Inflammatory macrophage (primary cell): ENCODE results near the gene NFYC.
A peak's percentile ranks its signal among the peaks of the same experiment; 100 is the strongest.

Source experiments
- DNase-seq, 2 donors: peaks; one replicate each; pipeline ENCODE4 v3.0.0-alpha.2; 2020 to 2022

The NFYC gene

DNA sequence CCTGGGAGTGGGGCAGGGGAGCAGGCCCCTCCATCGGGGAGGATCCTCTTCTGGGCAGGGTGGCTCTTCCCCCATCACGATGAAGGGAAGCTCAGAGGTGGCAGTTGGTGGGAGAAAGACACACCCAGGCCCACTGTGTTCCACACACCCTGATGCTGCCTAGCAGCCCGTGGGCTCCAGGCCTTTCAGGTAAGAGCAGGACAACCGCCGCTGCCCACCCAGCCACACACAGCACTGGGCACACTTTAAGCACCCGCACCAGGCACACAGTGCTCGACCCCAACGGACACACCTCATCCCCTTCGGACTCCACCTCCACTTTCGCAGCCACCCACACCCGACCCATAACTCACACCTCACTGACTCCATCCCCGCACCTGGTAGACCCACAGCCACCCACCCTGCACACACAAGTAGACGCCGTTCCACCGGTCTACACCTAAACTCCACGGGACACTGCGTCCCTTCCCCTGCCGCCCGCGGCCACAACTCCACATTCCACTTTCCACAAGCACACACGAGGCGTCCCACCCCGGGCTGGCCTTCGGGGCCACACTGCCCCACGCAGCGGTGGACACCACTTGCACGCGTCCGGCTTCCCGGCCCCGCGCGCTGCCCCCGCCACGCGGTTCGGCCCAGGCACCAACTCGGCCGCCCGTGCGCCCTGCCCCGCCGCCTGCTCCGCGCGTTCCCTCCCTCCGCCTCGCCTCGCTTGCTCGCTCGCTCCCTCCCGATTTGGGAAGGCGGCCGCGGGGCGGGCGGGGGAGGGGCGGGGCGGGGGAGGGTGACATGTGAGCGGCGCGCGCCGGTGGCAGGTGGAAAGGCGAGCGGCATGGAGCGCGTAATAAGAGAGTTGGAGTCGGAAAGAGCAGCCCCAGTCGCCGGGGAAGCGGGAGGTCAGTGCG lies 91.7 kb downstream of the NFYC start, which contains the start of gene KCNQ4:
KCNQ4 (plus strand) TSS at position 787 of the 905 bp plus-strand sequence. CDS start 307 bp downstream, outside the sequence.
- DNase-seq: peak in 1 of 2 donors; percentile 15

DNA sequence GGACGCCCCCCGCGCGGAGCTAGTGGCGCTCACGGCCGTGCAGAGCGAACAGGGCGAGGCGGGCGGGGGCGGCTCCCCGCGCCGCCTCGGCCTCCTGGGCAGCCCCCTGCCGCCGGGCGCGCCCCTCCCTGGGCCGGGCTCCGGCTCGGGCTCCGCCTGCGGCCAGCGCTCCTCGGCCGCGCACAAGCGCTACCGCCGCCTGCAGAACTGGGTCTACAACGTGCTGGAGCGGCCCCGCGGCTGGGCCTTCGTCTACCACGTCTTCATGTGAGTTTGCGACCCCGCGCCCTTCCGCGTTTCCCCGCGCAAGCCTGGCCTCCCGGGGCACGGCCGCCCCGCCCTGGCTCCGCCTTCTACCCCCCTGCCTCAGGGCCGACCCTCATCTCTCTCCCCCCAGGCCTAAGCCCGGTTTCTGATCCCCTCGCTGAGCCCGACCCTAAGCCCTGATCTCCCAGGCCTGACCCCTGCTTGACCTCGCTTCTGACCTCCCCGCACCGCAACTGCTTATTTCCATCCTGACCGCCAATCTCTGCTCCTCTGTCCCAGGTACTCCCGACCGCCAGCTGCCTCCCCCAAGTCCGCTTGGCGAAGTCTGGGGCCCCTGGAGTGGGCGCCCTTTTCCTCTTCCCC lies 92.8 kb downstream of the NFYC start:
- DNase-seq: no peak

DNA sequence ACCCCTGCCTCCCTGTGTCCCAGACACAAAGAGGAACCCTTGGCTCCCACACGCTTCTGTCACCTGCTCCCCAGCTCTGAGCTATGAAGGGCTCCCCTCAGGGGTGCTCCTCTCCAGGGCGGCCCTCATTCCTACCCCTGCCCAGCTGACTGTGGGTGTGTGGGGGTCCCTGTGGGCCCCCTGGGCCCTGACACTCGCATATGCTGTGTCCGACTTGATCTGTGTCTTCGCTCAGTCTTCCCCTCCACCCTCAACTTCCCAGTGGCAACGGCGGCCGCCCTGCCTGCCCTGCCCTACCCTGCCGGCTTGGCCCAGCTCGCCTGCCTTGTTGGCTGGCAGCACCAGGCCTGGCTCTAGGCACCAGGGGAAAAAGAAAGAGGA lies 93.3 kb downstream of the NFYC start:
- DNase-seq: peak in 1 of 2 donors; percentile 27

DNA sequence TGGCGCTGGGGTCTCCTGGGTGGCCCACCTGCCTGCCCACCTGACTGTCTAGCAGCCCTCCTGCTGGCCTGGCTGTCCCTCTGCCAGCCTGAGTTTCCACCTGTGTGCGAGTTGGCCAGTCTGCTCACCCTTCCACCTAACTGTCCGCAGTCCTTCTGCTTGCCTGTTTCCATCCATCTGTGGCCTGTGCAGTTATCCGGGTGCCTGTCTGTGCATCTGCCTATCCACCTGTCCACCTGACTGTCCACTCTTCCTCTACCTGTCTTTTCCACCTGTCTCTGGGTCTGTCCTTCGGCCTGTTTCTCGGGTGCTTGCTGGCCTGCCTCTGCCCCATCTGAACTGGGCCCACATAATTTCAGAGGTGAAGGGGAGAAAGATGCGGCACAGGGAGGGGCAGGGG lies 93.9 kb downstream of the NFYC start:
- no peak for DNase-seq

DNA sequence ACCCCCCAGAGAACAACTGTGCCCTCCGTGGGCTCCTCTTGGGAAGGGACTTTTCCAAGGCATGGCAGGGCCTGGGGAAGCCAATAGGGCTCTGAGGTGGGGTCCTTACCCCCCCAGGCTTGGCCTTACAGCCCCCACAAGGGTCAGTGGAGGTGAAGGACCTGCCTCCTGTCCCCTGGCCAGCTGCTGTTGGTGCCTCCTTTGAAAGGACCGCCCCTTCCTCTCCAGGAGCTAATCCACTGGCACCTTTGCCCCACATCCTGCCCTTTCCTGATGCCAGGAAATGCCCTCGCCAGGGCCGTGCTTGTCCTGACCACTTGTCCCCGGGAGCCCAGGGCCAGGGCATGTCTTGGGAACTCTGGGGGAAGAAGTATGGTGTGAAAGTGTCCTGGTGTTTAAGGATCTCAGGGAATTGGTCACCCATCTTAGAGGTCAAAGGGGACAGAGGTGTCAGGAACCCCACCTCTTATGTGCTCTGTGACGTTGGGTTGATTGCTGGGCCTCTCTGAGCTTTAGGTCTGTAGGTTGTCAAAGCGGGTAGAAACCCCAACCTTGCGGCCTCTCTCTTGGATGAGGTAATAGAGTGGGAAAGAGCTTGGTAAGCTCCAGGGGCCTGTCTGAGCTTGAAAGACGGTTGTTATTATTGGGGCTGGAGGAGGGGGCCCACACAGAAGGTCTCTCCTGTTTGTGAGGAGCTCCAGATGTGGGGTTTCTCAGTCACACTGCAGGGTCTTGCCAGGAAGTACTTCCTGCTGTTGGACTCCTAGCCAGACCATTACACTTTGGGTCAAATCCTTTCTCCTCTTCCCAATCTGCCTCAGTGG lies 94.9 kb downstream of the NFYC start:
- DNase-seq: no peak

DNA sequence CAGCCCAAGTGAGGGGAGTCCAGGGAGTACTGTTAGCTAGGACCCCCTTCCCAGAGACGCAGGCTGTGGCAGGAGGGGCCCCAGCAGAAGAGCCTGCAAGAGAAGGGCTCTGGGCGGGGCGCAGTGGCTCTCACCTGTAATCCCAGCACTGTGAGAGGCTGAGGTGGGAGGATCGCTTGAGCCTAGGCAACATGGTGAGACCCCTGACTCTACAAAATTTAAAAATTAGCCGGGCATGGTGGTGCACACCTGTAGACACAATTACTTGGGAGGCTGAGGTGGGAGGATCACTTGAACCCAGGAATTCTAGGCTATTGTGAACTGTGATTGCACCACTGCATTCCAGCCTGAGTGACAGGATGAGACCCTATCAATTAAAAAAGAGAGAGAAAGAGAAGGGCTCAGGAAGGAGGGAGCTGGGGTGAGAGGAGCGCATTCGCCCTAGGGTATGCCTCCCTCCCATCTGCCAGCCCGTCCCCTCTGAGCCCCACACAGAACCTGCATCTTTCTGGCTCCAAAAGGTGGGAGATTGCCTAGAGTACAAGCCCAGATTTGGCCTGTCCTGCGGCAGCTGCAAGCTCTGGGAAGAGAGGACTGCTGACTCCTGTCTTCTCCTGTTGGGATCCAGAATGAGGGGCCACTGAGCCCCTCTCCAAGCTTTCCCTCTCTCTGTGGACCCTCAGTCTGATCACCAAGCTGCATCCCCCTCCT lies 95.6 kb downstream of the NFYC start:
- DNase-seq: no peak

DNA sequence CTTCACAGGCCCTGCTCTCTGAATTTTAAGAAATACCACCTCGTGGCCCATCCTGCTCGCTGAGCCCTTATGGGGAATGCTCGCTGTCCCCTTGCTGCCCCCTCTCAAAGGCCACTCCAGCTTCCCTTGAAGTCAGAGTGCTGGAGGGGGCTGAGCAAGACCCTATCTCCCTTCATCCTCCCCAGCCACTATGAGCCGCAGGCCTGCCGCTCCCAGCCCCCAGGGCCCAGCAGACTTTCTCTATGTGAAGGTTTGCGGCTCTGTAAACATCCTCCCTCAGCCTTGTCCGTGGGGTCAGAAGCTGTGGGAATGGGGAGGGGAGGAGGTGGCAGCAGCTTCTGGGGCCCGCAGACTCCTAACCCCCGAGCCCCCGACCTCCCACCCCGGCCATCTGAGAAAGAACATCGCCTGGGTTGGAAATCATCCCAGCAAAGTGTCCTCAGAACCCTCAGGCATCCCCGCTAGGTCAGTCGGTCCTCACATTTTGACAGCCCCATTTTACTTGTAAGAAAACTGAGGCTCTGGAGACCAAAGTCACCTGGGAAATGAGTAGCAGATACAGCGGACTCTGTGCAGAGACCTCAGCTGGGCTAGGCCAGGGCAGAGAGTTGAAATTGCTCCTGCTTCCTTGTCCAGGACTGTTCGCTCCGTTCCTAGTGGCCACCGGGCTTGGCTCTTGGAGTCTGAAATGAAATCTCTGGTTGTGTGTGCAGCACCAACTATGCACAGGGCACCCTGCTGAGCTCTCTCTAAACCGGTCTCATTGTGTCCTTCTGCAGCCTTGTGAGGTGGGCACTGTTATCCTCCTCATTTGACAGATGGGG lies 96.4 kb downstream of the NFYC start:
- no peak for DNase-seq

DNA sequence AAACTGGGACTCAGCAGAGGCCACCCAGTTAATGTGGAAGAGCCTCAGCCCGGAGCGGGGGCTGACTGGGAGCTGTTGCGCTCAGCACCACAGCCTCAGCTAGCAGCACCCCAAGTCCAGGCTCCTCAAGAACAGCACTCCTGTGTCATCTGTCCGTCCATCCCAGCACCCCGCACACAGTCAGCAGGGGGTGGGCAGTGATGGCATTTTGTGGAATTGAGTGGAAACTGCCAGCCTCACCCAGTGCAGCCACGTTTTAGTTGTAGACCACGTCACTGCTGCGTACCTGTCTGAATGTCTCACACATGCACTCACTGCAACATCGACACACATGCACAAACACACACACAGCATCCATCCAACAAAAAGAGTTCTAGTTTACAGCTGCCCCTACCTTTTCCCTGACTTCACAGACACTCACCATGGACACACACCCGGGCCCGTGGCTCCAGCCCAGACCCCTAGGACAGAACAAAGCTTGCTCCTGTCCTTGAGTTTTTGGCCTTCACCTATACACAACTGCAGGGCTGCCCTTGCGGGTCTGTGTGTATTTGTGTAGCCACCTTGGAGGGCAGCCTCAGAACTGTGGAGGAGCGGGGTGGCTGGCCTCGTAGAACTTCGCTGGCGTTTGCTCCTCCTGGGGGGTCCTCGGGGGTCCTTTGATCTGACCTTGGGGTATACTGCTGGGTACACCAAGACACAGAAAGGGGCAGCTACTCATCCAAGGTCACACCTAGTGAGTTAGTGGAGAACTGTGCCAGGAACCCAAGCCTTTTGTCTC lies 97.2 kb downstream of the NFYC start:
- DNase-seq: no peak

DNA sequence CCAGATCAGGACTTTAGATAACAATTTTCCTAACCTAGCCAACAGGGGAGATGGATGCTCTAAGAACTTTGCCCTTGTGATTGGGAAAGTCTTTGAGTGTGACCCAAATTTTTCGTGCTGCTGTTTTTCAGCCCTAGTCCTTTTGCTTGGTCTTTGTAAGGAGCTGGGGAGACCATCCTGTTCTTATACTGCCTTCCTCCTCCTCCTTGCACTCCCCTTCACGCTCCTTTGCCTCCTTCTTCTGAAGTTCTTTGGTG lies 97.8 kb downstream of the NFYC start:
- no peak for DNase-seq

DNA sequence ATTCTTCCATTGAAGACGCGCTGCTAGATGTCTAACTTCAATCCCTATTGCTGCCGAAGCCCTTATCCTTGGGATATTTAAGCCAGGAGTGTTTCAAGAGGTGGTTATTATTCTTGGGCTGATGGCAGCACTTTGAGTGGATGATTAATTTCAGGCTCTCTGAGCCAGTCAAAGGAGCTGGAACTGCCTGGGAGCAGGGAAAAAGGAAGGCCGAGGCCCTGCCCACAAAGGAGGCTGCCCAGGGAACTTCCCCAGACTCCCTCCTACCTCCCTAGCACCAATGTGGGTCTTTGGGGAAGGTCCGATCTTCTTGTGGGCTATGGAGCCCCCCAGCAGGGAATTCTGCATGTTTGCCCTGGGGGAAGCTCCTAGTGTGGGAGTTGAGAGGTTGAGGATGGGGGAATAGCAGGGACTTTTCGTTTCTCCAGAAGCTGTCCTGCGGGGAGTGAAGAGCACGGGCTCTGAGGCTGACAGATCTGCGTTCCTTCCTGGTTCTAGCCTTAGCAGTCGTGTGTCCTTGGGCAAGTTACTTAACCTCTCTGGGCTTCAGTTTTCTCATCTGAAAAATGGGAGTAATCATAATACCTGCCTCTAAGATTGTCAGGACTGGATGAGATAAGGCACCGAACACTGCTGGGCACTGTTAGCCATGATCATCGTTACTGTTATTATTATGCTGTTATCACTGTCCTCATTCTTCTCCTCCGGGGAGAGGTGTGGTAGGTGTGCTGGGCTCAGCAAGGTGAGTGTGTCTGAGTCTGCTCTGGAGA lies 98.3 kb downstream of the NFYC start:
- no peak for DNase-seq

DNA sequence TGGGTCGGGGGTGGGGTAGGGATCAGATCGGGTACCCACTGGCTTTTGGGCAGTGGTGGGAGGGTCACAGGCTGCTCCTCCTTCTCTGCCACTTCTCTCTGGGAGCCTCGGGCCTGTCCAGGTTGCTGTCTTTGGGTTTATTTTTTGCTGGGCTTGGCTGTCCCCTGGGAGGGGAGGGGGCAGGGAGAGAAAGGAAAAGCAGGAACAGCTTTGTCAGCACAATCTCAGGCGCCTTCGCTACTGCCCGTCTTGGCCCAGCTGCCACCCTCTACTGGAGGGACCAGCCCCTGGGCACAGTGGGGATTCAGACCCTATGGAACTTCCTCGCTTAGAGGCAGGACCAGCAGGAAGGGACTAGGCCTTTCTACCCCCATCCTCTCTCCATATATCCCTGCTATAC lies 100.5 kb downstream of the NFYC start:
- DNase-seq: no peak

DNA sequence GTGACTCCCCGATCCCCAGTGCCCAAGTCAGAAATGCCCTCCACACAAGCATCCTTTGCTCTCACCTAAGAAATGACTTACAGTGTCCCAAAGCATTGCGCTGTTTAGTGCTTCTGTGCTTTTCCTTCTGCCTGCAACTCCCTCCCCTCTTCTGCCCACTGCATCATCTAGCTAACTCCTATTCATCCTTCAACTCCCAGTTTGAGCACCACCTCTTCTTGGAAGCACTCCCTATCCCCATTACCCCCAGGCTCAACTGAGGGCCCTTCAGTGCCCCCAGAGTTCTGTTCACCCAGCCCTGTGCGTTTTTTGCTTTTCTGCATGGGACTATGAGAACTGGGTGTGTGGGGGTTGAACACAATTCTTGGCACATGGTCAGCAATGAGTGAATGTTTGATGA lies 102.1 kb downstream of the NFYC start:
- DNase-seq: no peak

DNA sequence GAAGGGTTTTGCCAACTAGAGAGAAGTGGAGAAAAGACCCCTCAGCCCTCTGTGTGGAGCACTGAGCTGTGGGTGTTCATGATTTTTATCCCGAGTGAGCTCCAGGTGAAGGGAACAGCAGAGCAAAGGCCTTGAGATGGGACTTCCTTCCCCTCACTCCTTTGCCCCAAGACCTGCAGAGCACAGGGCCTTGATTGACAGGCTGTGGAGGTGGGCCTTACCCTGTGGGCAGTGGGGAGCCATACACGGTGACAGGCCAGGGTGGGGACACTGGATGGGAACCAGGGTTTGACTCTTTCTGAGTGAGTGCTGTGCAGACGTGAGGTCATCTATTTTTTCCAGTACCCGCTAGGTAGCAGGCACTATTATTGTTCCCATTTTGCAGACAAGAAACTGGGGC lies 102.5 kb downstream of the NFYC start:
- no peak for DNase-seq

DNA sequence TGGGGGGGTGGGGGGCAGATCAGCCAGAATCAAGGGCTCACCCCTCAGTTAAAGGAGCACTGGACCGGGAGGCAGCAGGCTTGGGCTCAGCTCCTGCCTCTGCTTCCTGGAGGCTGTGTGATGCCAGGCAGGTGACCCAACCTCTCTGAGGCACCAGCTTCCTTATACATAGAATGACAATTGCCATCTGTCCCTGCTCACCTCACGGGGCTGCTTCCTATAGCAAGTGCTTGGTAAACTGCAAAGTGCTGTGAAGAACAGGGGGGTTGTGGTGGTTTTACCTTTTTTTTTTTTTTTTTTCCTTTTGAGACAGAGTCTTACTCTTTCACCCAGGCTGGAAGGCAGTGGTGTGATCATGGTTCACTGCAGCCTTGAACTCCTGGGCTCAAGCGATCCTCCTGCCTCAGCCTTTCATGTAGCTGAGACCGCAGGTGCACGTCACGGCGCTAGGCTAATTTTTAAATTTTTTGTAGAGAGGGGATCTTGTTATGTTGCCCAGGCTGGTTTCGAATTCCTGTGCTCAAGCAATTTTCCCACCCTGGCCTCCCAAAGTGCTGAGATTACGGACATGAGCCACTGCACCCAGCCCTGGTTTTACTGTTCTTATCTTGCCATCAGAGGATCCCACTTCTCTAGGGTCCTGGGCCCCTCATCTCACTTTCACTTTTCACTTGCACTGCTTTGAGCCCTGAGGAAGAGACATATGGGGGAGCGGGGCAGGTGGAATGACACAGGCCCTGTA lies 103.6 kb downstream of the NFYC start:
- no peak for DNase-seq

DNA sequence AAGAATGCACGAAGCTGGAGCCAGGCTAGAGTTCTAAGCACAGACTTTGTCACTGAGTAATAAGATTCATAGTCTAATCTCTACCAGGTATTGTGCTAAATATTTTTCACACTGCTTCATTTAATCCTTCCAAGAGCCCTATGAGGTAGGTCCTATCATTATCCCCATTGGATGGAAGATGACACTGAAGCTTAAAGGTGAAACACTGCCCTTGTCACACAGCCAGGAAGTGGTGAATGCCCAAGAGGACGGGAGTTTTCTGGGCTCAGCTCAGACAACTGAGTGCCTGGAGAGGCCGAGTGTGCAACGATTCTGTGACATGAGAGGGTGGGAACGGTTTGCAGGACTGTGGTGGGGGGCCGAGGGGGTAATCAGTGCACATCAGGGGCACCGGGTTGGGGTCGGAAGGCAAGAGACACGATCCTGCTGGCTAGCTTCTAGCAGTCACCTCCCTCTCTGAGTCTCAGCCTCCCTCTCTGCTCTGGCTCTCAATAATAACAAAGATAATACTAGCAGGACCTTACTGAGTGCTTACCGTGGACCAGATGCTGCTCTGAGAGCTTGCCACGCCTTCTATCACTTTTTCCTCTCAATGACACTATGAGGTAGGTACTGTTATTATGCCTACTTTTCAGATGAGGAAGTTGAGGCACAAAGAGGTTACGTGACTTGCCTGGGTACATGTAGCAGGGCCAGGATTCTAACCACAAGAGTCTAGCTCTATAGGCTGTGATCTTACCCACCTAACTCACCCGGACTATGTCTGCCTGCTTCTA lies 104.5 kb downstream of the NFYC start:
- no peak for DNase-seq

DNA sequence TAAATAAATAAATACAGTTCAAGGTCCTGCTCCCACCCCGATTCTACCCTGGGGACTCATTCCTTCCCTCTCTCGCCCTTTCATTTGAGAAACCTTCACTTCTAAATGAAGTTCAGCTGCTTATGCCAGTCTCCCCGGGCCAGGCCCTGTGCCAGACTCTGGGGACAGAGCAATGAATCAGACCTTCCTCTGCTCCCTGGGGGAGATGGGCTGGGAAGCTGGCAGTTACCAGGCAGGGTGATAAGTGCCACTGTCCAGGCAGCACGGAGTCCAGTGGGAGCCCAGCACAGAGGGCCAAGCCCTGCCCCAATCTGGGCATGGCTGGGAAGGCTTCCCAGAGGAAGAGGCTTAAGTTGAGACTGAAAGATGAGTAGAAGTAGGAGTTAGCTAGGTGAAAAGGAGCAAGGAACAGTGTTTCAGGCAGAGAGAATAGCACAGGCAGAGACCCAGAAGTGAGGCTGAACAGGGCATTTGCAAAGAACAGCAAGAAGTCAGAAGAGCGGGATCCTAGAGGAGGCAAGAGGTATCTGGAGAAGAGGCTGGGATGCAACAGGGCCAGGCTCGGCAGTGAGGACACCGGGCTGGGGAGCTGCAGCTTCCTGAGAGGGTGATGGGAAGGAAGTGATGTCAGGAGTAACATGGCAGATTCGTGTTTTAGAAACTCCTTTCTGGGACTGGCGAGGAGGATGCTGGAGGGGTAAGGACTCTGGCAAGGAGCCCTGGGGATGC lies 105.6 kb downstream of the NFYC start:
- no peak for DNase-seq

DNA sequence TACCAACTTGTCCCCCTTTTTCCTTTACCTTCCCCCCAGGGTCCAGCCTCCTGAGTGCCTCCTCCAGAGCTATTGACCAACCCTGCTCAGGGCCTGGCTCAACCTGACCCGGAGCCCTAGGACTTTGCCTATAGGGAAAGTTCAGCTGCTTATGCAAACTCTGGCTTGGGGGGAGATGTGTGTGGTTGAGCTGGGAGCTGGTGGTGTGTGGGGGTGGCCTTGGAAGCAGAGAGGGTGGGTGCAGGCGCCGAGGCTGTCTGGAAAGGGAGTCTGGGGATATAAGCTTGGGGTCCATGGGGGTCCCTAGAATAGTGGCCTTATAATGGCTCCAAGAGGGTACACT lies 106.1 kb downstream of the NFYC start:
- no peak for DNase-seq
